GM18507 (cell line): ENCODE data around the gene MCUR1.
"Not testable (repeated sequence)": the region's sequence is repeated elsewhere in the genome, so short reads cannot be mapped to it uniquely, and the experiment has no call there.

Experiments used
- DNase-seq: peaks from one replicate; pipeline ENCODE4 v3.0.0; 2011; ENCODE audit warnings: low read depth; ENCODE audit not compliant: insufficient read length; ENCODE audit errors: extremely low spot score
- FAIRE-seq: peaks from 2 replicates; lab custom pipeline; 2011; peaks lifted over from hg19 to GRCh38; lab: Jason Lieb, UNC

MCUR1 gene

DNA sequence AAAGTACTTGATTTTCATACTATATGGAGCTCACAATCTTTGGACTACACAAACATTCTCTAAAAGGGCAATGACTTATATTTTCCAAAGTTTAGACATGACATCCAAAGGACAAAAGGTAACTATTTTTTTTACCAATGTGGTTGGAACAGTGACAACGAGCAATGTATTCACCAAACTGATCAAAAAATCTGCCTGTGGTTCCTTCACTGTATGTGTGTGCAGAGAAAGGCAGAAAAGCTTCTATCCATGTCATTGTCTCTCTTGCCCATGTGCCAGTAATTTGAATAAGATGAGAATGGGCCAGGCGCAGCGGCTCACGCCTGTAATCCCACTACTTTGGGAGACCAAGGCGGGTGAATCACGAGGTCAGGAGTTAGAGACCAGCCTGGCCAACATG is 25.5 kb downstream of the MCUR1 start:
- no peak for DNase-seq
- no peak for FAIRE-seq

DNA sequence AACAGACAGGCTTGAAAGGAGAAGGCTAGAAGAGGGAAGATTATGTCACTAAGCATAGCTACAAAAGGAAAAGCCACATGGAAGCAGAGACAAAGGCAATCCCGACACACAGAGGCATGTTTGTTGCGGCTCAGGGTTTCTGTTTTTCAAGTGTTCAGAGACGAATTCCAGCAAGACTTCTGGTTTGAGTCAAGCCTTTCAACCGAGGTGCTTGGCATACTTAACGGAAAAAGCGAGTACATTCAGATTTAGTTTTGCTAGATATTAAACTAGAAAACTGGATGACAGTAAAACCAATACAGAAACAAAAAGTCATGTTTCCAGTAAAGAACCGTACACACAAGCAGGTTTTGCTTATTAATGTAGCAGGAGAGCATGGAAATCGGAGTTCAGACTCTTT is 27.2 kb downstream of the MCUR1 start:
- FAIRE-seq = no peak
- no peak for DNase-seq

GRCh38 chr6:13780162-13780561 is 34.2 kb downstream of the MCUR1 start:
- not testable (repeated sequence) for FAIRE-seq, DNase-seq

DNA sequence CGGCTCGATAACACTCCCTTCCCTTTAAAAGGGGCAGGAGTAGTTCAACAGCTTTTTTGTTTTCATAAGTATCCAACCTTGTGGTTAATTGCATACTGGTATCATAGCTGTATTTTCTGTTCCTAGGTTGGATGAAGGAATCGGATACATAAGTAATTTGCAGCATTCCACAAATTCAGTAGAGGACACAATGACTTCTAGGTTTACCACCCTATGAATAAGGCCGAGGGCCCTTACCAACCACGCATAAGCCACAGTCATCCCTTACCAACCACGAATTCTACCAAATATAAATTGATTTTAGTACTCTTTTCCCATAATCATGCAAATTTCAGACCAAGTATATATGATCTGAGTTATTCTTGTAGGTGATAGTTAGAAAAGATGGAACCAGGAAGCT is 36.3 kb downstream of the MCUR1 start:
- FAIRE-seq (no peak), DNase-seq (no peak)

DNA sequence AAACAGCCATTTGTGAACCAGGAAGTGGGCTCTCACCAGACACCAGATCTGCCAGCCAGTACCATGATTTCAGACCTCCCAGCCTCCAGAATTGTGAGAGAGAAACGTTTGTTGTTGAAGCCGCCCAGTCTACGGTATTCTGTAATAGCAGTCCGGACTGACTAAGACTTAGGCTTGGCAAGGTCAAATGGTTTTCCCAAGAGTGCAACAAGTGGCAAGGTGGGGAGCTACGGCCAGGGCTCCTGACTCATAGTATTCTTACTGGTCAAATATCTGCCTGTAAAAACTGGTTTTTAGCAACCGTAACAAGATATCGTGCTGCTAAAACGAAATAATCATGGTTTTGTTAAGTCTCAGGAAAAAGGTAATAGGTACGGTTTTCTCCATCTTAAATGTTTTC is 37.8 kb downstream of the MCUR1 start:
- FAIRE-seq (no peak), DNase-seq (no peak)

DNA sequence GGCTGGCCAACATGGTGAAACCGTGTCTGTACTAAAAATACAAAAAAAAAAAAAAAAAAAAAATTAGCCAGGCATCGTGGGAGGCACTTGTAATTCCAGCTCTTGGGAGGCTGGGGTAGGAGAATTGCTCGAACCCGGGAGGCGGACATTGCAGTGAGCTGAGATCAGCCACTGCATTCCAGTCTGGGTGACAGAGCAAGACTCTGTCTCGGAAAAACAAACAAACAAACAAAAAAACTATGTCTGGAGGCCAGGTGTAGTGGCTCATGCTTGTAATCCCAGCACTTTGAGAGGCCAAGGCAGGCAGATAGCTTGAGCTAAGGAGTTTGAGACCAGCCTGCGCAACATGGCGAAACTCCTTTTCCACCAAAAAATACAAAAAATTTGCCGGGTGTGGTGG is 38.9 kb downstream of the MCUR1 start:
- FAIRE-seq, DNase-seq: not testable (repeated sequence)

GRCh38 chr6:13772358-13773030 is 41.9 kb downstream of the MCUR1 start:
- not testable (repeated sequence) for DNase-seq, FAIRE-seq

DNA sequence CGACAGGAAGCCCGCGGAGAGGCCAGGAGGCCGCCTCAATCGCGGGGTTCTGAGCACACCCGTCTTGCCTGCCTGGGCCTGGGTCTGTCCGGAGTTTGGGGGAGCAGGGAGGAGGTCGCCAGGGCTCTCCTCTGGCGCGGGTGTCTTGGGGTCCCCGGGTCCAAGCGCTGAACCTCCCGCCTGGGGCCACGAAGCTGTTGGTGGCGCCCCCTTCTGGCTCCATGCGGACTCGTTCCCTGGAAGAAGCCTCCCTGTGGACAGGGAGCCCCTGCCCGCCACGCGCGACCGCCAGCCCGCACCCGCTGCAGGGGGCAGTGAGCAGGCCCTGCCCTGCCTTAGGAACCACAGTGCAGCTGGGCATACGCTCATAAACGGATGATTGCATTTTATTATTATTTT is 44.7 kb downstream of the MCUR1 start:
- DNase-seq (no peak), FAIRE-seq (no peak)

GRCh38 chr6:13769034-13769654 is 45.2 kb downstream of the MCUR1 start:
- FAIRE-seq (no peak), DNase-seq (no peak)

DNA sequence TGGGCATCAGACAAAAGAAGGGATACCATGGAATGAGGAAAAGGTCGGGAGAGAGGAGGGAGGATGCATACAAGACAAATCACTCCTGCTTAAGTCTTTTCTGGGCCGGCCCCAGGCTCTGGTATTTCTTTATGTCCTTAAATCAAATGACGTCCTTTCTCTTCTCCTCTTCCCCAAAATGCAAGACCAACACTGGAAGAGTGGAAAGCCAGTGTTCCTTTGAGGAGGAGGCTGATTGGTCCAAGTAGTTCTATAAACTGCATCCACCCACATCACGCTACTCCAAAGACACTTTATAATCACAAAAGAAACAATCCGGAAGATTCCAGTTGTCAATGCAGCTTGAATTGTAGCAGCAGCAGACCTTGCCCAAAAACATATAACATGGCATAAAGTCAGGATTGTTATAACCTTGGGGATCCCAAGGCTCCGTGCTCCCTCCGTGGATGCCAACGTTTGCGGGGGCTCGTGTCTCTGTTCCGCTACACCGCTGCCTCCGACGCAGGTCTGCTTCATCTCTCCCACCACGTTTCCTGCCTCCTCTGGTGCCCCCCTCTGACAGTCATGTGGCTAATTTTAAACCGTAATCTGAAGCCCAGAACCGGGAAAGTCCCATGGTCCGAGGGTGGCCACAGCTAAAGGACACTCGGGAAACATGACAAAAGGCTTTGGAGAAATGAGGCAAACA is 47.1 kb downstream of the MCUR1 start:
- FAIRE-seq = no peak

DNA sequence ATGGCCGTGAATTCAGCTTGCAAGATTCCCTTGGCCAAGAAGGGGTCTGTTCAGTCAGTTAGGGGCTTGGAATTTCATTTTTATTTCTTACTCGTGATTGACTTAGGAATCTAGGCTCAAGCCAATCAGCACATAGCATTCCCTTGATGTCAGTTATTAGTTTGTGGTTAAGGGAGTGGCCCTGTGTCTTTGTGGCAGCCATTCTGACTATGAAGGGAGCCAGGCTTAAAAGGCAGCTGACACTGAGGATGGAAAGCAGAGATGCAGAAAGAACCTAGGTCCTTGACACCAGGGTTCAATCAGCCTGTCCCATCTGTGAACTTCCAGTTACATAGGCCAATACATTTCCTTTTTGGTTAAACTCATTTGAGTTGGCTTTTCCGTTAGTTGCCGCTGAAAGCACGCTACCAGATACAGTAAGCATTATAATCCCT is 48.1 kb downstream of the MCUR1 start:
- DNase-seq (no peak), FAIRE-seq (no peak)

More for the DNA sequence above, 47.1 kb downstream of the MCUR1 start:
- no peak for DNase-seq

DNA sequence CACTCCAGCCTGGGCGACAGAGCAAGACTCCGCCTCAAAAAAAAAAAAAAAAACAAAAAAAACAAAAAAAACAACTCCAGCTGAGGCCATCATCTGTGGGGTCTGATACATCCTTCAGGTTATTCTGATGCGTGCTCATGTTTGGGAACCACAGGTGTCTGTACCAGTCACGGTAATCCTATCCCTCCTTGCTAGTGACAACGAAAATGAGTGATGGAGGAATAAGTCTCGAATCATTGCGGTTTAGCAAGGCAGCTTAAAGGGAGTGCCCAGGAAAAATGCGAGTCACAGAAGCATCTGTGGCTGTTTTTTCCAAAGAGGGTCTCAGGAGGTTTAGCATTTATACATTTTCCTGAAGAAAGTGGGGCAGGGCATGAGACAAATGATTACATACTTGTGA is 48.8 kb downstream of the MCUR1 start:
- FAIRE-seq (no peak), DNase-seq (no peak)

- DNase-seq (no peak), FAIRE-seq (no peak)
Observed at GRCh38 chr6:13764996-13765395, 49.4 kb downstream of the MCUR1 start.

DNA sequence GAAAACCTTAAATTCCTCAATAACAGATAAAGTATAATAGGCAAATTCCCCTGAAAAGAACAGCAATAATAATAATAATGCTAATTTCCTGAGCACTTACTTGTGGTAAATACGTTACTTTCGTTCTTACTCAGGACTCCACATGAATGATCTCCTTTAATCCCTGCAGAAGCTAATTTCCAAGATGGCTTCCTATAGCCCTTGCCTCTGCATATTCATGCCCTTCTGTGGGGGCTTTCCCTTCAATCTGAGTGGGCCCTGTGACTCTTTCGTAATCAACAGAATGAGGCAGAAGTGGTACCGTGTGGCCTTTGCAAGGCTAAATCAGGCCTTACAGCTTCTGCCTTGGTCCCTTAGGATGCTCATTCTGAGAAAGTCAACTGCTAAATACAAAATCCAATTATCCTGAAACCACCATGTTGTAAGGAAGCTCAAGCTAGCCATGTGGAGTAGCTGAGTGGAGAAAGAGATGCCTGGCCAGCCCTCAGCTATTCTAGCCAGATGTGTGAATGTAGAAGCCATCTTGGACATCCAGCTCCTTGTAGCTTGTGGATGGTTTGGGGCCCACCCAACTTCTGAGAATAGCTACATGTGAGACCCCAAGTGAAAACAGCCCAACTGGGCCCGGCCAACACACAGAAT is 50.5 kb downstream of the MCUR1 start:
- FAIRE-seq (peak; percentile 65), DNase-seq (peak; percentile 28)

DNA sequence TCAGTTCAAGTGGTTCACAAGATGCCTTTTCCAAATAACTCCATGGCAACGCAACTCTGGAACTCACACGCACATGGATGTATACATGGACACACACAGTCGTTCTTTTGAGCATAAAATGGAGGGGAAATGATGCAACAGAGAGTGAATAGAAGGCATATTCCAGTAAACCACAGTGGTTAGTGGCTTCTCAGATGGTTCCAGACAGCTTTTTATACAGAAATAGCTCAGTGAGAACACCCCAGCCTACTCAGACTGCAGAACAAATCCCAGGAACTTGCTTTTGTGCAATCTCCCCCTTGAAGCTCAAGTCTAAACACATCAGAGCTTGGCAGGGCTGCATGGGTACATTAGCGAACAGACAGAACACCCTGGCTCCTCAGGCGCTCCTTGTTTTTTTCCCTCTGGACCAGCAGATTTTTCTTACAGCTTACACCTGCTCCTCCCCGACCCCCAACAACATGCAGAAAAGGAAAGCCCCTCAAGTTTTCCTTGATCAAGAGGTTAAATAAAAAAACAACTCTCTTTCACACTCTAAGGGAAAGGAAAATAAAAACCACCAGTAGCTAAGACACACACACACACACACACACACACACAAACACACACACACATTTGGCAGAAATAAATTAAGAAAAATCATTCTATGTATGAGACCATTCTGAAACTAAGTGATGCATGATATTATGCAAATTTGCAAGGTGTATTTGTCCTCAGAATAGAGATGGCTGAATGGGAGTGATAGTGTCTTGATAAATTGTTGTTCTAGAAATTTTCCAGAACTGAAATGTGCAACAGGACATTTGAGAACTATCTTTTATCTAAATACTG is 51.5 kb downstream of the MCUR1 start:
- no peak for FAIRE-seq
- DNase-seq = no peak

GRCh38 chr6:13761361-13762036 is 52.9 kb downstream of the MCUR1 start:
- DNase-seq = no peak
- no peak for FAIRE-seq

GRCh38 chr6:13760307-13761304 is 53.8 kb downstream of the MCUR1 start:
- DNase-seq (no peak), FAIRE-seq (no peak)

DNA sequence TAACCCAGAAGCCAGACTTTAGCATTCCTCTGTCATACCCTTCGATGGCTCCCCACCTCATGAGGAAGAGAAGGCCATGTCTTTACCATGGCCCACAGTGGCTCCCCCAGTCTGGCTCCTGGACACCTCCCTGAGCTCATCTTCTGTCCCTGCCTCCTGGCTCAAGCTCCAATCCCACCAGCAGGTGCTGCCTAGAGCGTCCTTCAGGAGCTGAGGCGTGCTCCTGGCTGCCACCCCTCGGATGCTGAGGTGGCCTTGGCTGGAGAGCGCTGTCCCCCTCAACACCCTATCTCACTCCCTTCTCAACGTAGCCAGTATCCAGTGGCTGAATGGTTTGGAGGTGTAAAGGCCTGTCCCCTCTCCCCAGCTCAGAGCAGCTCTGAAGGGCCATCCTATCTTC is 55.3 kb downstream of the MCUR1 start:
- DNase-seq (no peak), FAIRE-seq (no peak)
